Activated CD4-positive, alpha-beta memory T cell treated with anti-CD3 and anti-CD28 coated beads for 36 hours (primary cell): Measurements from ENCODE around the gene AFF2. TPM values are rescaled to one million over a fixed set of nuclear protein-coding genes. Genes with fewer than 3 reads are reported as not detected.
"Not testable (repeated sequence)": the region's sequence is repeated elsewhere in the genome, so short reads cannot be mapped to it uniquely, and the experiment has no call there.

Experiments
- CTCF ChIA-PET: fragments of 350-600 bp; sonication (Branson Sonifier 250); formaldehyde crosslinking; loops from one replicate; lab custom pipeline; 2021; ENCODE audit warnings: antibody characterized with exemption, inconsistent platforms; lab: Charles Lee
- POLR2A ChIA-PET: fragments of 350-600 bp; sonication (Branson Sonifier 250); formaldehyde crosslinking; loops from one replicate; lab custom pipeline; 2021; ENCODE audit warnings: antibody characterized with exemption; lab: Charles Lee
- DNase-seq: peaks from one replicate; pipeline ENCODE4 v3.0.0-alpha.2; 2020
- H3K27ac Mint-ChIP-seq: one replicate; pipeline ENCODE4 v1.8.0; 2021; ENCODE audit warnings: mixed read lengths
- H3K27me3 Mint-ChIP-seq: one replicate; pipeline ENCODE4 v1.8.0; 2021; ENCODE audit warnings: mixed read lengths
- H3K36me3 Mint-ChIP-seq: one replicate; pipeline ENCODE4 v1.8.0; 2021; ENCODE audit warnings: mixed read lengths
- H3K4me1 Mint-ChIP-seq: one replicate; pipeline ENCODE4 v1.8.0; 2021; ENCODE audit warnings: low read depth, mixed read lengths
- H3K4me3 Mint-ChIP-seq: one replicate; pipeline ENCODE4 v1.8.0; 2021; ENCODE audit warnings: mild to moderate bottlenecking, mixed read lengths
- H3K9me3 Mint-ChIP-seq: one replicate; pipeline ENCODE4 v1.8.0; 2021; ENCODE audit warnings: mixed read lengths
- intact Hi-C: fragments of 100-400 bp; cut with micrococcal nuclease; formaldehyde crosslinking; loops from one replicate; pipeline ENCODE4 v1.15.1; 2023
- total RNA-seq, 2 experiments: library from RNA; stranded (reverse); gene quantifications; one replicate each; pipeline ENCODE4 v1.2.3, GENCODE V29; 2021

AFF2 gene
- total RNA-seq, 2 experiments from 2014 or later: 0.36 to 0.45 TPM

- H3K4me3 Mint-ChIP-seq: no peak overlapping the region
- CTCF ChIA-PET: no interaction called here
- peaks cover 3% of the 10 kb centered on the region for H3K9me3 Mint-ChIP-seq
- H3K27me3 Mint-ChIP-seq: no peaks in the 10 kb centered on the region
- H3K36me3 Mint-ChIP-seq: no peaks in the 10 kb centered on the region
- no peak for DNase-seq
- POLR2A ChIA-PET: no interaction called here
- no peak overlapping the region for H3K27ac Mint-ChIP-seq
- intact Hi-C loops: no loop called here
- no peaks in the 10 kb centered on the region for H3K4me1 Mint-ChIP-seq
Observed at GRCh38 chrX:148903176-148903575, 402.8 kb downstream of the AFF2 start.

GRCh38 chrX:148904421-148905111 is 404.1 kb downstream of the AFF2 start:
- Mint-ChIP-seq H3K4me1 (no peaks in the 10 kb centered on the region), H3K27me3 (no peaks in the 10 kb centered on the region), H3K27ac (no peak overlapping the region), H3K36me3 (no peaks in the 10 kb centered on the region), H3K9me3 (peaks cover 3% of the 10 kb centered on the region), H3K4me3 (no peak overlapping the region)
- CTCF ChIA-PET: no interaction called here
- POLR2A ChIA-PET: no interaction called here
- intact Hi-C loops: no loop called here
- no peak for DNase-seq

GRCh38 chrX:148905400-148905799 is 405.0 kb downstream of the AFF2 start:
- H3K36me3 Mint-ChIP-seq: no peaks in the 10 kb centered on the region
- H3K27me3 Mint-ChIP-seq: no peaks in the 10 kb centered on the region
- H3K4me3 Mint-ChIP-seq: no peak overlapping the region
- ChIA-PET CTCF (no interaction called here), POLR2A (no interaction called here)
- DNase-seq: no peak
- H3K27ac Mint-ChIP-seq: no peak overlapping the region
- peaks cover 3% of the 10 kb centered on the region for H3K9me3 Mint-ChIP-seq
- no peaks in the 10 kb centered on the region for H3K4me1 Mint-ChIP-seq
- intact Hi-C loops: no loop called here

GRCh38 chrX:148906628-148907027 is 406.2 kb downstream of the AFF2 start:
- H3K27me3 Mint-ChIP-seq, H3K9me3 Mint-ChIP-seq, DNase-seq, CTCF ChIA-PET, H3K27ac Mint-ChIP-seq, H3K4me1 Mint-ChIP-seq, H3K36me3 Mint-ChIP-seq, H3K4me3 Mint-ChIP-seq, intact Hi-C loops: not testable (repeated sequence)
- POLR2A ChIA-PET: interaction anchor here (0.6 kb wide), 1 partner anchor 123 kb away, joined by 4 read pairs; no protein-coding TSS in a partner anchor

GRCh38 chrX:148909758-148910157 is 409.3 kb downstream of the AFF2 start:
- H3K27me3 Mint-ChIP-seq: no peaks in the 10 kb centered on the region
- no peaks in the 10 kb centered on the region for H3K4me1 Mint-ChIP-seq
- intact Hi-C loops: no loop called here
- CTCF ChIA-PET: no interaction called here
- no peaks in the 10 kb centered on the region for H3K36me3 Mint-ChIP-seq
- H3K9me3 Mint-ChIP-seq: peaks cover 3% of the 10 kb centered on the region
- DNase-seq: no peak
- POLR2A ChIA-PET: no interaction called here
- H3K27ac Mint-ChIP-seq: no peak overlapping the region
- H3K4me3 Mint-ChIP-seq: no peak overlapping the region

- no peaks in the 10 kb centered on the region for H3K36me3 Mint-ChIP-seq
- no peaks in the 10 kb centered on the region for H3K27me3 Mint-ChIP-seq
- no peak for DNase-seq
- H3K27ac Mint-ChIP-seq: no peak overlapping the region
- H3K4me3 Mint-ChIP-seq: no peak overlapping the region
- POLR2A ChIA-PET: no interaction called here
- H3K9me3 Mint-ChIP-seq: no peaks in the 10 kb centered on the region
- CTCF ChIA-PET: no interaction called here
- intact Hi-C loops: no loop called here
- H3K4me1 Mint-ChIP-seq: no peaks in the 10 kb centered on the region
Observed at GRCh38 chrX:148913971-148914370, 413.6 kb downstream of the AFF2 start.

GRCh38 chrX:148914783-148915182 is 414.4 kb downstream of the AFF2 start:
- CTCF ChIA-PET: no interaction called here

GRCh38 chrX:148915474-148915873 is 415.1 kb downstream of the AFF2 start:
- Mint-ChIP-seq H3K9me3 (no peaks in the 10 kb centered on the region), H3K4me1 (no peaks in the 10 kb centered on the region), H3K4me3 (no peak overlapping the region), H3K27me3 (no peaks in the 10 kb centered on the region), H3K27ac (no peak overlapping the region), H3K36me3 (no peaks in the 10 kb centered on the region)
- ChIA-PET CTCF (interaction anchor here (0.6 kb wide), 1 partner anchor 554 kb away, joined by 3 read pairs; no protein-coding TSS in a partner anchor), POLR2A (no interaction called here)
- no peak for DNase-seq
- intact Hi-C loops: no loop called here

More at GRCh38 chrX:148914783-148915182, 414.4 kb downstream of the AFF2 start:
- POLR2A ChIA-PET: no interaction called here
- Mint-ChIP-seq H3K27ac (no peak overlapping the region), H3K36me3 (no peaks in the 10 kb centered on the region), H3K4me1 (no peaks in the 10 kb centered on the region), H3K9me3 (no peaks in the 10 kb centered on the region), H3K27me3 (no peaks in the 10 kb centered on the region), H3K4me3 (no peak overlapping the region)
- intact Hi-C loops: no loop called here
- DNase-seq: no peak

- CTCF ChIA-PET: no interaction called here
Observed at GRCh38 chrX:148917441-148917840, 417.0 kb downstream of the AFF2 start.

GRCh38 chrX:148923631-148924030 is 423.2 kb downstream of the AFF2 start:
- Mint-ChIP-seq H3K4me1 (no peaks in the 10 kb centered on the region), H3K4me3 (no peak overlapping the region), H3K27ac (no peak overlapping the region), H3K36me3 (no peaks in the 10 kb centered on the region), H3K9me3 (no peaks in the 10 kb centered on the region), H3K27me3 (no peaks in the 10 kb centered on the region)
- no peak for DNase-seq
- POLR2A ChIA-PET: no interaction called here
- CTCF ChIA-PET: no interaction called here
- intact Hi-C loops: no loop called here

More at GRCh38 chrX:148917441-148917840, 417.0 kb downstream of the AFF2 start:
- Mint-ChIP-seq H3K27me3 (no peaks in the 10 kb centered on the region), H3K27ac (no peak overlapping the region), H3K36me3 (no peaks in the 10 kb centered on the region), H3K4me1 (no peaks in the 10 kb centered on the region), H3K4me3 (no peak overlapping the region), H3K9me3 (no peaks in the 10 kb centered on the region)
- POLR2A ChIA-PET: no interaction called here
- intact Hi-C loops: no loop called here
- DNase-seq: no peak

- CTCF ChIA-PET: no interaction called here
- H3K9me3 Mint-ChIP-seq: no peaks in the 10 kb centered on the region
- no peak overlapping the region for H3K4me3 Mint-ChIP-seq
- POLR2A ChIA-PET: no interaction called here
- DNase-seq: no peak
- no peaks in the 10 kb centered on the region for H3K4me1 Mint-ChIP-seq
- intact Hi-C loops: no loop called here
- no peaks in the 10 kb centered on the region for H3K36me3 Mint-ChIP-seq
- H3K27me3 Mint-ChIP-seq: no peaks in the 10 kb centered on the region
- H3K27ac Mint-ChIP-seq: no peak overlapping the region
Observed at GRCh38 chrX:148926371-148926770, 426.0 kb downstream of the AFF2 start.

GRCh38 chrX:148928811-148929210 is 428.4 kb downstream of the AFF2 start:
- Mint-ChIP-seq H3K27me3 (no peaks in the 10 kb centered on the region), H3K27ac (no peak overlapping the region), H3K9me3 (no peaks in the 10 kb centered on the region), H3K4me1 (no peaks in the 10 kb centered on the region), H3K4me3 (no peak overlapping the region), H3K36me3 (no peaks in the 10 kb centered on the region)
- POLR2A ChIA-PET: no interaction called here
- CTCF ChIA-PET: no interaction called here
- DNase-seq: no peak
- intact Hi-C loops: no loop called here

- H3K36me3 Mint-ChIP-seq: no peaks in the 10 kb centered on the region
- CTCF ChIA-PET: no interaction called here
- H3K27me3 Mint-ChIP-seq: no peaks in the 10 kb centered on the region
Observed at GRCh38 chrX:148929686-148930085, 429.3 kb downstream of the AFF2 start.

More at GRCh38 chrX:148929686-148930085, 429.3 kb downstream of the AFF2 start:
- intact Hi-C loops: no loop called here
- DNase-seq: no peak
- Mint-ChIP-seq H3K27ac (no peak overlapping the region), H3K9me3 (no peaks in the 10 kb centered on the region), H3K4me1 (no peaks in the 10 kb centered on the region), H3K4me3 (no peak overlapping the region)
- POLR2A ChIA-PET: no interaction called here
